ENCODE data around the gene LRP1-AS. TPM values are rescaled to one million over a fixed set of nuclear protein-coding genes. Genes with fewer than 3 reads are reported as not detected.

LRP1-AS gene
- polyA plus RNA-seq, 1 donor (not counting 4 experiments of a cell fraction or from before 2014, with no cell fraction given): not detected

DNA sequence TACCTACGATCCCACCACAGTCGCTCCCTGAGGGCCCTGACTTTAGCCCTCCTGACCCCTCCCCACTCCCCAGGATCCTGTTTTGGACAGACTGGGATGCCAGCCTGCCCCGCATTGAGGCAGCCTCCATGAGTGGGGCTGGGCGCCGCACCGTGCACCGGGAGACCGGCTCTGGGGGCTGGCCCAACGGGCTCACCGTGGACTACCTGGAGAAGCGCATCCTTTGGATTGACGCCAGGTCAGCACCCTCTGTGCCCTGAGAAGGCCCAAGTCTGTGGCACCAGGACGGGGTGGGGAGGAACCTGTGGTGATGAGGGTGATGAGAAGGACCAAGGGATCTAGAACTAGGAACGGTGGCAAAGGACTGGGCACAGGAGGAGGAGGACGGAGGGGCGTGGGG, 29.9 kb upstream of the LRP1-AS start:
- H3K27ac ChIP-seq (ENCODE audit: control insufficient read depth, insufficient read depth, low read length): no peak overlapping the region
- FAIRE-seq (no peak), DNase-seq (ENCODE audit: low read depth, low spot score) (no peak)
- peaks cover 3 to 16% of the 10 kb centered on the region in 2 experiments for H3K36me3 ChIP-seq (ENCODE audit: control insufficient read depth in 2 of 2, extremely low read depth in 1 of 2, insufficient read depth in 2 of 2, low read length in 2 of 2)
- H2AFZ ChIP-seq (ENCODE audit: control insufficient read depth, low read length): no peak overlapping the region
- H3K9ac ChIP-seq (ENCODE audit: control insufficient read depth, extremely low read depth, insufficient read depth, low read length): no peak overlapping the region
- no peaks in the 10 kb centered on the region for H3K27me3 ChIP-seq (ENCODE audit: control insufficient read depth, extremely low read depth, insufficient read depth, low read length)
- no peak for TF ChIP-seq EZH2 (IDR thresholded peaks at IDR 0.05; ENCODE audit: low read length)
- TF ChIP-seq, protein P1, sequence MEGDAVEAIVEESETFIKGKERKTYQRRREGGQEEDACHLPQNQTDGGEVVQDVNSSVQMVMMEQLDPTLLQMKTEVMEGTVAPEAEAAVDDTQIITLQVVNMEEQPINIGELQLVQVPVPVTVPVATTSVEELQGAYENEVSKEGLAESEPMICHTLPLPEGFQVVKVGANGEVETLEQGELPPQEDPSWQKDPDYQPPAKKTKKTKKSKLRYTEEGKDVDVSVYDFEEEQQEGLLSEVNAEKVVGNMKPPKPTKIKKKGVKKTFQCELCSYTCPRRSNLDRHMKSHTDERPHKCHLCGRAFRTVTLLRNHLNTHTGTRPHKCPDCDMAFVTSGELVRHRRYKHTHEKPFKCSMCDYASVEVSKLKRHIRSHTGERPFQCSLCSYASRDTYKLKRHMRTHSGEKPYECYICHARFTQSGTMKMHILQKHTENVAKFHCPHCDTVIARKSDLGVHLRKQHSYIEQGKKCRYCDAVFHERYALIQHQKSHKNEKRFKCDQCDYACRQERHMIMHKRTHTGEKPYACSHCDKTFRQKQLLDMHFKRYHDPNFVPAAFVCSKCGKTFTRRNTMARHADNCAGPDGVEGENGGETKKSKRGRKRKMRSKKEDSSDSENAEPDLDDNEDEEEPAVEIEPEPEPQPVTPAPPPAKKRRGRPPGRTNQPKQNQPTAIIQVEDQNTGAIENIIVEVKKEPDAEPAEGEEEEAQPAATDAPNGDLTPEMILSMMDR (optimal IDR thresholded peaks at IDR 0.05 in 1 of 3, IDR thresholded peaks at IDR 0.05 in 1 of 3, conservative IDR thresholded peaks at IDR 0.05 in 1 of 3; ENCODE audit: extremely low read depth in 1 of 3, insufficient read depth in 2 of 3, low read length in 3 of 3): no peak
- no peaks in the 10 kb centered on the region for H3K79me2 ChIP-seq (ENCODE audit: control insufficient read depth, insufficient read depth, low read length)
- H3K9me1 ChIP-seq (ENCODE audit: control insufficient read depth, extremely low read depth, insufficient read depth, low read length): no peaks in the 10 kb centered on the region
- H3K4me1 ChIP-seq (ENCODE audit: control insufficient read depth, extremely low read depth, insufficient read depth, low read length): peaks cover 26% of the 10 kb centered on the region
- no peaks in the 10 kb centered on the region for H4K20me1 ChIP-seq (ENCODE audit: control insufficient read depth, extremely low read depth, insufficient read depth, low read length)
- no peak overlapping the region for H3K4me3 ChIP-seq (ENCODE audit: control insufficient read depth in 2 of 3, extremely low read depth in 1 of 3, insufficient read depth in 2 of 3, low read depth in 1 of 3, low read length in 3 of 3)
- dilution Hi-C loops (cut with MboI; ENCODE audit: extremely low pct_ligation_motif_present, low sequenced_read_pairs): no loop called here
- no peak overlapping the region for H3K4me2 ChIP-seq (ENCODE audit: control insufficient read depth, extremely low read depth, insufficient read depth, low read depth, low read length)
- no peaks in the 10 kb centered on the region for H3K9me3 ChIP-seq (ENCODE audit: control insufficient read depth, low read depth, low read length)

DNA sequence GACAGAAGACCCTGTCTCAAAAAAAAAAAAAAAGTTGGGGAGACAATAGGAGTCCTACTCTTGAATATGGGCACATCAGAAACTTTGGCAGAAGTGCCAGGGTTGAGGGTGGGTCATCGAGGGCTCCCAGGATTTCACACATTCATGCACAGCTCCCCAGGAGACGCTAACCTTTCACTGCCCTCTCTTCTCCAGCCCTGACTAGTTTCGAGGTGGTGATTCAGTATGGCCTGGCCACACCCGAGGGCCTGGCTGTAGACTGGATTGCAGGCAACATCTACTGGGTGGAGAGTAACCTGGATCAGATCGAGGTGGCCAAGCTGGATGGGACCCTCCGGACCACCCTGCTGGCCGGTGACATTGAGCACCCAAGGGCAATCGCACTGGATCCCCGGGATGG, 29.4 kb upstream of the LRP1-AS start:
- Histone ChIP-seq H3K4me1 (ENCODE audit: control insufficient read depth, extremely low read depth, insufficient read depth, low read length) (peaks cover 28% of the 10 kb centered on the region), H3K9me3 (ENCODE audit: control insufficient read depth, low read depth, low read length) (no peaks in the 10 kb centered on the region), H3K4me2 (ENCODE audit: control insufficient read depth, extremely low read depth, insufficient read depth, low read depth, low read length) (peak overlapping the region; percentile 45), H4K20me1 (ENCODE audit: control insufficient read depth, extremely low read depth, insufficient read depth, low read length) (no peaks in the 10 kb centered on the region), H3K4me3 (ENCODE audit: control insufficient read depth in 2 of 3, extremely low read depth in 1 of 3, insufficient read depth in 2 of 3, low read depth in 1 of 3, low read length in 3 of 3) (no peak overlapping the region), H3K27me3 (ENCODE audit: control insufficient read depth, extremely low read depth, insufficient read depth, low read length) (no peaks in the 10 kb centered on the region), H3K36me3 (ENCODE audit: control insufficient read depth in 2 of 2, extremely low read depth in 1 of 2, insufficient read depth in 2 of 2, low read length in 2 of 2) (peaks cover 3 to 16% of the 10 kb centered on the region in 2 experiments), H3K79me2 (ENCODE audit: control insufficient read depth, insufficient read depth, low read length) (no peaks in the 10 kb centered on the region), H3K9me1 (ENCODE audit: control insufficient read depth, extremely low read depth, insufficient read depth, low read length) (no peaks in the 10 kb centered on the region), H3K27ac (ENCODE audit: control insufficient read depth, insufficient read depth, low read length) (no peak overlapping the region), H3K9ac (ENCODE audit: control insufficient read depth, extremely low read depth, insufficient read depth, low read length) (no peak overlapping the region), H2AFZ (ENCODE audit: control insufficient read depth, low read length) (no peak overlapping the region)
- dilution Hi-C loops (cut with MboI; ENCODE audit: extremely low pct_ligation_motif_present, low sequenced_read_pairs): no loop called here
- no peak for TF ChIP-seq EZH2 (IDR thresholded peaks at IDR 0.05; ENCODE audit: low read length)
- TF ChIP-seq, protein P1 (optimal IDR thresholded peaks at IDR 0.05 in 1 of 3, IDR thresholded peaks at IDR 0.05 in 1 of 3, conservative IDR thresholded peaks at IDR 0.05 in 1 of 3; ENCODE audit: extremely low read depth in 1 of 3, insufficient read depth in 2 of 3, low read length in 3 of 3): no peak
- DNase-seq (ENCODE audit: low read depth, low spot score) (no peak), FAIRE-seq (no peak)

Data from keratinocyte (primary cell).